Measurements from ENCODE around the gene PIGK.
A peak's percentile ranks its signal among the peaks of the same experiment; 100 is the strongest.
"Not testable (repeated sequence)": the region's sequence is repeated elsewhere in the genome, so short reads cannot be mapped to it uniquely, and the experiment has no call there.

Gene PIGK

GRCh38 chr1:77228836-77229235 is 9.6 kb upstream of the PIGK start:
- no peak for ATAC-seq (replicated peaks; ENCODE audit: extremely low read depth, poor library complexity, severe bottlenecking)
- H3K27ac Mint-ChIP-seq (ENCODE audit: low read depth): no peak overlapping the region
- H3K9me3 Mint-ChIP-seq: no peaks in the 10 kb centered on the region
- no peak for DNase-seq (ENCODE audit: low spot score in 2 of 2)
- H3K27me3 Mint-ChIP-seq: no peaks in the 10 kb centered on the region
- H3K4me1 Mint-ChIP-seq: no peaks in the 10 kb centered on the region
- no peak overlapping the region for H3K4me3 Mint-ChIP-seq
- H3K36me3 Mint-ChIP-seq (ENCODE audit: insufficient read depth): no peaks in the 10 kb centered on the region

DNA sequence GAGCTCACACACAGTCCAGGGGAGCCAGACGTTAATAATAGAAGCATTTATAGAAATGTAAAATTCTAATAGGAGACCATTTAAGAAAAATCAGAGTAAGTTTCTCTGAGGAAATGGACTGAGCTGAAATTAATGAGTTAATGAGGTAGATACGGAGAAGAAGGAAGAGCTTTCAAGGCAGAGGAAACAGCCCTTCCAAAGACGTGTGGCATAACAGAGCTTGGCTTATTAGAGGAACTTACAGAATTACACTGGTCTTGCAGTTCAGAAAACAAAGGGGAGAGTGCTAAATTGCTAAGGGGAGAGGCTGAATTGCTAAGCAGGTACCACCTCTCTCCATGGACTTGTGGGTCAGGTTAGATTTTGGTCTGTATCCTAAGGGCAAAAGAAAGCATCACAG is 8.2 kb upstream of the PIGK start:
- H3K4me1 Mint-ChIP-seq: no peaks in the 10 kb centered on the region
- no peaks in the 10 kb centered on the region for H3K36me3 Mint-ChIP-seq (ENCODE audit: insufficient read depth)
- no peak for ATAC-seq (replicated peaks; ENCODE audit: extremely low read depth, poor library complexity, severe bottlenecking)
- no peaks in the 10 kb centered on the region for H3K9me3 Mint-ChIP-seq
- H3K27ac Mint-ChIP-seq (ENCODE audit: low read depth): no peak overlapping the region
- DNase-seq (ENCODE audit: low spot score in 2 of 2): no peak
- no peaks in the 10 kb centered on the region for H3K27me3 Mint-ChIP-seq
- H3K4me3 Mint-ChIP-seq: no peak overlapping the region

GRCh38 chr1:77222496-77222895 is 3.3 kb upstream of the PIGK start:
- Mint-ChIP-seq H3K27ac (ENCODE audit: low read depth) (no peak overlapping the region), H3K27me3 (no peaks in the 10 kb centered on the region), H3K4me3 (no peak overlapping the region), H3K9me3 (no peaks in the 10 kb centered on the region), H3K4me1 (peaks cover 21% of the 10 kb centered on the region), H3K36me3 (ENCODE audit: insufficient read depth) (peaks cover 15% of the 10 kb centered on the region)
- DNase-seq (ENCODE audit: low spot score in 2 of 2): no peak
- no peak for ATAC-seq (replicated peaks; ENCODE audit: extremely low read depth, poor library complexity, severe bottlenecking)

DNA sequence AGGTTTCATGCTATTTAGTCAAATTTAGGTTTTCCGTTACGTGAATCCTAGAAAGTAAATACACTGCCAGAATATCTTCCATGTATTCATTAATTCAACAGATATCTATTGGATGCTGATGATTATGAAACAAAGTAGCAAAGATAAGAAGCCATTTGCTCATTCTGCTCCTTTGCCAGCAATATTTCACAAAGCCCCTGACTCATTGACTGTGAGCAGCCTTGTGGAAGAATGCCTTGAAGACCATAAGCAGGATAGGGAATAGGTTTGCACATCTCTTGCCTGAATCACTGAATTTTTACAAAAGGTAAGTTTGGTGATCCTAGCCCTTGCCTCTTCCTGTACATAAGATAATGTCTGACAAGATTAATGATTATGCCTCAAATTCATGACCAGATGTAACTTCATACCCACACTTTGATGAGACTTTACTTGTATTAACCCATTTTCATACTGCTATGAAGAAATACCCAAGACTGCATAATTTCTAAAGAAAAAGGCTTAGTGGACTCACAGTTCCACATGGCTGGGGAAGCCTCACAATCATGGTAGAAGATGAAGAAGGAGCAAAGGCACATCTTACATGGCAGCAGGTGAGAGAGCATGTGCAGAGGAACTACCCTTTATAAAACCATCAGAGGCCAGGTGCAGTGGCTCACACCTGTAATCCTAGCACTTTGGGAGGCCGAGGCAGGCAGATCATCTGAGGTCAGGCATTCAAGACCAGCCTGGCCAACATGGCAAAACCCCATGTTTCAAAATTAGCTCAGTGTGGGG is 1.6 kb upstream of the PIGK start:
- no peaks in the 10 kb centered on the region for H3K27me3 Mint-ChIP-seq
- H3K4me3 Mint-ChIP-seq: peak overlapping the region; percentile 91
- DNase-seq (ENCODE audit: low spot score in 2 of 2) (no peak), ATAC-seq (replicated peaks; ENCODE audit: extremely low read depth, poor library complexity, severe bottlenecking) (no peak)
- no peaks in the 10 kb centered on the region for H3K9me3 Mint-ChIP-seq
- H3K27ac Mint-ChIP-seq (ENCODE audit: low read depth): no peak overlapping the region
- H3K36me3 Mint-ChIP-seq (ENCODE audit: insufficient read depth): peaks cover 15% of the 10 kb centered on the region
- peaks cover 31% of the 10 kb centered on the region for H3K4me1 Mint-ChIP-seq

DNA sequence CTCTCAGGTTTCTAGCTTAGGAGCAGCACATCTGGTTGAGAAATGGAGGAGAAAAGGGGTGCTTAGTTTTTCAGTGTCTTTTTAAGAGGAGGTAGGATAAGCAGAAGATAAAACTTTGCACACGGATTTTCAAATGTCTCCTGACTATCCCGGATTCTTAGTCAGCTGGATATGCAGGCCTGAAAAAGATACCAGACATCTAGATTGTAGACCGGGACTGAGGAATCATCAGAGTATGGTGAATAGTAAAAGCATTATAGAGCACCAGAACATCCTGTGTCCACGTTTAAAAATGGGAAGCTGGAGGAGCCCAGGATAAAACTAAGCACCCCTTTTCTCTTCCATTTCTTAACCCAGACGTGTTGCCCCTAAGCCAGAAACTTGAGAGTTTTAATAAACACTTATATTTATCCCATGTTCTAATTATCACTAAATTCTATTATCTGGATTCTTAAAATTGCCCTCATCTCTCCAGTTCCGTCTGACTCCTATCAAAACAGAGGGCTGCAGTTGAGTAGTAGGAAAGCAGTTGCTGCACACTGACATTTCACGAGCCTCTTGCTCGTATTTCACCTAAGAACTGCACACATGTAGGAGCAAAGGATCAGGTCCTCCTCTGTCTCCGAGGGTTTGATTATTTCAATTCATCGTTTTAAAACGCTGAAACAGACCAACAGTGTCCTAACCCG is 609 bp downstream of the PIGK start:
- Mint-ChIP-seq H3K4me3 (peak overlapping the region; percentile 91), H3K27ac (ENCODE audit: low read depth) (peak overlapping the region; percentile 80), H3K27me3 (no peaks in the 10 kb centered on the region), H3K4me1 (peaks cover 46% of the 10 kb centered on the region), H3K9me3 (no peaks in the 10 kb centered on the region), H3K36me3 (ENCODE audit: insufficient read depth) (peaks cover 15% of the 10 kb centered on the region)
- DNase-seq (ENCODE audit: low spot score in 2 of 2): no peak
- peak; percentile 44 for ATAC-seq (replicated peaks; ENCODE audit: extremely low read depth, poor library complexity, severe bottlenecking)

- H3K27me3 Mint-ChIP-seq; ATAC-seq (replicated peaks; ENCODE audit: extremely low read depth, poor library complexity, severe bottlenecking); H3K9me3 Mint-ChIP-seq: not testable (repeated sequence)
Observed at GRCh38 chr1:77204043-77204442, 15.2 kb downstream of the PIGK start.

DNA sequence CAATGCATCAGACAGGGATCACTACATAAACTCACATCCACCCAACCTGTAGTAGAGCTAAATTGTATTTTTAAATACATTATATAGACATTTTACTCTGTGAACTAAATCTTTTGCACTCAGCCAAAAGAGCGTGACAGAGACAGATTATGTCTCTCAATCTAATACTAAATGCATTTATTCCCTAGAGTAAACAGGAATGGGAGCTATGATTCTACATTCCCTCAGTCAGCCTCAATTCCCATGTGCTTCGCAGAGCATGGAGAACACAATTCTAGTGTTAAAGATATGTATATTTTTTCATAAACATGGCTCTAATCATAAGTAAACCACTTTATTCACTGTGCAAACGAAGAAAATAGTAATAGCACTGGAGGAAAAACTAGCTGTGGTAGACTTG is 16.5 kb downstream of the PIGK start:
- no peak overlapping the region for H3K4me3 Mint-ChIP-seq
- ATAC-seq (replicated peaks; ENCODE audit: extremely low read depth, poor library complexity, severe bottlenecking) (no peak), DNase-seq (ENCODE audit: low spot score in 2 of 2) (no peak)
- no peak overlapping the region for H3K27ac Mint-ChIP-seq (ENCODE audit: low read depth)
- peaks cover 5% of the 10 kb centered on the region for H3K4me1 Mint-ChIP-seq
- no peaks in the 10 kb centered on the region for H3K27me3 Mint-ChIP-seq
- H3K9me3 Mint-ChIP-seq: no peaks in the 10 kb centered on the region
- peaks cover 2% of the 10 kb centered on the region for H3K36me3 Mint-ChIP-seq (ENCODE audit: insufficient read depth)

More at GRCh38 chr1:77204043-77204442, 15.2 kb downstream of the PIGK start:
- H3K36me3 Mint-ChIP-seq (ENCODE audit: insufficient read depth); H3K27ac Mint-ChIP-seq (ENCODE audit: low read depth); H3K4me1 Mint-ChIP-seq; DNase-seq (ENCODE audit: low spot score in 2 of 2); H3K4me3 Mint-ChIP-seq: not testable (repeated sequence)

- H3K4me1 Mint-ChIP-seq: peaks cover 5% of the 10 kb centered on the region
- H3K9me3 Mint-ChIP-seq: no peaks in the 10 kb centered on the region
- H3K4me3 Mint-ChIP-seq: no peak overlapping the region
- DNase-seq (ENCODE audit: low spot score in 2 of 2): no peak
- no peak for ATAC-seq (replicated peaks; ENCODE audit: extremely low read depth, poor library complexity, severe bottlenecking)
- no peak overlapping the region for H3K27ac Mint-ChIP-seq (ENCODE audit: low read depth)
- peaks cover 2% of the 10 kb centered on the region for H3K36me3 Mint-ChIP-seq (ENCODE audit: insufficient read depth)
- no peaks in the 10 kb centered on the region for H3K27me3 Mint-ChIP-seq
Observed at GRCh38 chr1:77200806-77201205, 18.4 kb downstream of the PIGK start.

DNA sequence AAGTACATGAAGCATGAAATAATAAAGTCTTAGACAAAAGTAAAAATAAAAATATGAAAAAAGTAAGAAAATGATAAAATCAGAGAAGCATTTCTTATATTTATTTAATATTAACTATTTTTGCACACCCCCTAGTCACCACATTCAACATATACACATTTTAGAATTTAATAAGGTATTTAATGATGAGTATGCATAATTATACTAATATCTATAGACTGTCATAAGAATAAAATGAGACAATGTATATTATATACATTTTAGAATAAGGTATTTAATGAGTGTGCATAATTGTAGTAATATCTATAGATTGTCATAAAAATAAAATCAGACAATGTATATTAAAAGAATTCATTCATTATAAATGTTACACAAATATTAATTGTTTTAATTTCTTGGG is 18.9 kb downstream of the PIGK start:
- Mint-ChIP-seq H3K27ac (ENCODE audit: low read depth) (no peak overlapping the region), H3K4me1 (peaks cover 5% of the 10 kb centered on the region), H3K9me3 (no peaks in the 10 kb centered on the region), H3K36me3 (ENCODE audit: insufficient read depth) (peaks cover 2% of the 10 kb centered on the region), H3K27me3 (no peaks in the 10 kb centered on the region), H3K4me3 (no peak overlapping the region)
- DNase-seq (ENCODE audit: low spot score in 2 of 2): no peak
- no peak for ATAC-seq (replicated peaks; ENCODE audit: extremely low read depth, poor library complexity, severe bottlenecking)

DNA sequence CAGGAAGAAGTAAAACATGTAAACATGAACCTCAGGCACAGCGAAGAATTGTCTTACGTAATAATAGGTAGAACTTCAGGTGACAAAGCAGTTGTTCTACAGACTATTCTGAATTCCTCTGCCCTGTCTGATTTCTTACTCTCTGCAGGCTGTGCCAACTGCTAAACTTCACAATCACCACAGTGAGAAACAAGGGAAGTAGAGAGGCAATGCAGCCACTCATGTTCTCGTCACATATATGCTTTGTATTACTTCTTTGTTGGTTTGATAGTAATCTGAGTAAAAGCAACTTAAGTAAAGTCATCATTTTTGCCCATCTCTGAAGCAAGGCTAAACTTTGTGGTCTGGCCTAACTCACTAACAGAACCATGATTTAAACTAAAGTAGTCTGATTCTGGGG is 21.9 kb downstream of the PIGK start:
- H3K36me3 Mint-ChIP-seq (ENCODE audit: insufficient read depth): peaks cover 5% of the 10 kb centered on the region
- no peaks in the 10 kb centered on the region for H3K27me3 Mint-ChIP-seq
- peaks cover 16% of the 10 kb centered on the region for H3K4me1 Mint-ChIP-seq
- no peak overlapping the region for H3K4me3 Mint-ChIP-seq
- DNase-seq (ENCODE audit: low spot score in 2 of 2): no peak
- no peak for ATAC-seq (replicated peaks; ENCODE audit: extremely low read depth, poor library complexity, severe bottlenecking)
- H3K9me3 Mint-ChIP-seq: no peaks in the 10 kb centered on the region
- H3K27ac Mint-ChIP-seq (ENCODE audit: low read depth): no peak overlapping the region

- H3K36me3 Mint-ChIP-seq (ENCODE audit: insufficient read depth): peaks cover 6% of the 10 kb centered on the region
- H3K27me3 Mint-ChIP-seq: no peaks in the 10 kb centered on the region
- H3K4me1 Mint-ChIP-seq: peaks cover 11% of the 10 kb centered on the region
- ATAC-seq (replicated peaks; ENCODE audit: extremely low read depth, poor library complexity, severe bottlenecking) (no peak), DNase-seq (ENCODE audit: low spot score in 2 of 2) (no peak)
- no peaks in the 10 kb centered on the region for H3K9me3 Mint-ChIP-seq
- no peak overlapping the region for H3K4me3 Mint-ChIP-seq
- no peak overlapping the region for H3K27ac Mint-ChIP-seq (ENCODE audit: low read depth)
Observed at GRCh38 chr1:77193951-77194350, 25.3 kb downstream of the PIGK start.

GRCh38 chr1:77188770-77189169 is 30.5 kb downstream of the PIGK start:
- no peak overlapping the region for H3K27ac Mint-ChIP-seq (ENCODE audit: low read depth)
- DNase-seq (ENCODE audit: low spot score in 2 of 2) (no peak), ATAC-seq (replicated peaks; ENCODE audit: extremely low read depth, poor library complexity, severe bottlenecking) (no peak)
- H3K4me1 Mint-ChIP-seq: peaks cover 5% of the 10 kb centered on the region
- no peak overlapping the region for H3K4me3 Mint-ChIP-seq
- no peaks in the 10 kb centered on the region for H3K27me3 Mint-ChIP-seq
- H3K9me3 Mint-ChIP-seq: no peaks in the 10 kb centered on the region
- peaks cover 3% of the 10 kb centered on the region for H3K36me3 Mint-ChIP-seq (ENCODE audit: insufficient read depth)

DNA sequence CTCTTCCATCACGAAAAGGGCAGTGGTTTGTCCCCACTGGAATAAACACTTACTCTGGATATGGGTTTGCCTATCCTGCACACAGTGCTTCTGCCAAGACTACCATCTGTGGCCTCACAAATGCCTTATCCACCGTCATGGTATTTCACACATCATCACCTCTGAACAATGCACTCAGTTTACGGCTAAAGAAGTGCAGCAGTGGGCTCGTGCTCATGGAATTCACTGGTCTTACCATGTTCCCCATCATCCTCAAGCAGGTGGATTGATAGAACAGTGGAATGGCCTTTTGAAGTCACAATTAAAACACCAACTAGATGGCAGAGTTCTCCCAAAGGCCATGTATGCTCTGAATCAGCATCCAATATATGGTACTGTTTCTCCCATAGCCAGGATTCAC is 32.3 kb downstream of the PIGK start:
- ATAC-seq (replicated peaks; ENCODE audit: extremely low read depth, poor library complexity, severe bottlenecking); H3K27me3 Mint-ChIP-seq; H3K9me3 Mint-ChIP-seq; DNase-seq (ENCODE audit: low spot score in 2 of 2); H3K27ac Mint-ChIP-seq (ENCODE audit: low read depth); H3K4me3 Mint-ChIP-seq; H3K36me3 Mint-ChIP-seq (ENCODE audit: insufficient read depth); H3K4me1 Mint-ChIP-seq: not testable (repeated sequence)
